ENCODE measurements around the gene U2SURP. TPM values are rescaled to one million over a fixed set of nuclear protein-coding genes. Genes with fewer than 3 reads are reported as not detected.
"Not testable (repeated sequence)": the region's sequence is repeated elsewhere in the genome, so short reads cannot be mapped to it uniquely, and the experiment has no call there.

The U2SURP gene
- total and polyA plus RNA-seq, 2 donors = 79.7 to 107 TPM

GRCh38 chr3:143014921-143015320 is 13.6 kb downstream of the U2SURP start:
- DNase-seq (ENCODE audit: low read depth in 6 of 9, low spot score in 9 of 9) = no peak
- Histone ChIP-seq H3K4me3 (ENCODE audit: low read length in 2 of 2) (no peak overlapping the region), H3K27ac (ENCODE audit: low read depth in 1 of 2, low read length in 1 of 2) (no peak overlapping the region), H3K9me3 (ENCODE audit: control insufficient read depth in 2 of 2, insufficient read depth in 1 of 2, low read length in 1 of 2) (no peaks in the 10 kb centered on the region), H3K27me3 (ENCODE audit: control insufficient read depth in 2 of 2, insufficient read depth in 1 of 2, low read length in 1 of 2) (no peaks in the 10 kb centered on the region), H3K36me3 (ENCODE audit: control insufficient read depth in 2 of 2, insufficient read depth in 2 of 2, low read length in 1 of 2) (peaks cover 10 to 45% of the 10 kb centered on the region in 2 donors), H3K4me1 (ENCODE audit: control insufficient read depth in 2 of 2, insufficient read depth in 2 of 2, low read length in 2 of 2) (no peaks in the 10 kb centered on the region)

GRCh38 chr3:143016321-143016972 is 15.1 kb downstream of the U2SURP start:
- H3K4me3 ChIP-seq (ENCODE audit: low read length in 2 of 2) = no peak overlapping the region
- H3K9me3 ChIP-seq (ENCODE audit: control insufficient read depth in 2 of 2, insufficient read depth in 1 of 2, low read length in 1 of 2) = no peaks in the 10 kb centered on the region
- peak in 1 of 9 donors; percentile 9 for DNase-seq (ENCODE audit: low read depth in 6 of 9, low spot score in 9 of 9)
- H3K36me3 ChIP-seq (ENCODE audit: control insufficient read depth in 2 of 2, insufficient read depth in 2 of 2, low read length in 1 of 2) = peaks cover 16 to 59% of the 10 kb centered on the region in 2 donors
- no peak overlapping the region for H3K27ac ChIP-seq (ENCODE audit: low read depth in 1 of 2, low read length in 1 of 2)
- no peaks in the 10 kb centered on the region for H3K4me1 ChIP-seq (ENCODE audit: control insufficient read depth in 2 of 2, insufficient read depth in 2 of 2, low read length in 2 of 2)
- whole genome bisulfite sequencing = 94% methylated on average over 3 of the region's 3 CpGs
- H3K27me3 ChIP-seq (ENCODE audit: control insufficient read depth in 2 of 2, insufficient read depth in 1 of 2, low read length in 1 of 2) = no peaks in the 10 kb centered on the region

GRCh38 chr3:143024351-143024960 is 23.1 kb downstream of the U2SURP start:
- no peak for DNase-seq (ENCODE audit: low read depth in 6 of 9, low spot score in 9 of 9)
- Histone ChIP-seq H3K9me3 (ENCODE audit: control insufficient read depth in 2 of 2, insufficient read depth in 1 of 2, low read length in 1 of 2) (no peaks in the 10 kb centered on the region), H3K27me3 (ENCODE audit: control insufficient read depth in 2 of 2, insufficient read depth in 1 of 2, low read length in 1 of 2) (no peaks in the 10 kb centered on the region), H3K27ac (ENCODE audit: low read depth in 1 of 2, low read length in 1 of 2) (no peak overlapping the region), H3K36me3 (ENCODE audit: control insufficient read depth in 2 of 2, insufficient read depth in 2 of 2, low read length in 1 of 2) (peaks cover 15 to 75% of the 10 kb centered on the region in 2 donors), H3K4me3 (ENCODE audit: low read length in 2 of 2) (no peak overlapping the region), H3K4me1 (ENCODE audit: control insufficient read depth in 2 of 2, insufficient read depth in 2 of 2, low read length in 2 of 2) (no peaks in the 10 kb centered on the region)
- 99% methylated on average over 4 of the region's 4 CpGs for WGBS

- Histone ChIP-seq H3K27ac (ENCODE audit: low read depth in 1 of 2, low read length in 1 of 2) (no peak overlapping the region), H3K4me1 (ENCODE audit: control insufficient read depth in 2 of 2, insufficient read depth in 2 of 2, low read length in 2 of 2) (no peaks in the 10 kb centered on the region), H3K4me3 (ENCODE audit: low read length in 2 of 2) (no peak overlapping the region), H3K36me3 (ENCODE audit: control insufficient read depth in 2 of 2, insufficient read depth in 2 of 2, low read length in 1 of 2) (peaks cover 13 to 87% of the 10 kb centered on the region in 2 donors), H3K27me3 (ENCODE audit: control insufficient read depth in 2 of 2, insufficient read depth in 1 of 2, low read length in 1 of 2) (no peaks in the 10 kb centered on the region), H3K9me3 (ENCODE audit: control insufficient read depth in 2 of 2, insufficient read depth in 1 of 2, low read length in 1 of 2) (no peaks in the 10 kb centered on the region)
- DNase-seq (ENCODE audit: low read depth in 6 of 9, low spot score in 9 of 9) = no peak
- 93% methylated on average over 2 of the region's 2 CpGs for WGBS
Observed at GRCh38 chr3:143031327-143031726, 30.0 kb downstream of the U2SURP start.

- DNase-seq (ENCODE audit: low read depth in 6 of 9, low spot score in 9 of 9); H3K27me3 ChIP-seq (ENCODE audit: control insufficient read depth in 2 of 2, insufficient read depth in 1 of 2, low read length in 1 of 2); H3K9me3 ChIP-seq (ENCODE audit: control insufficient read depth in 2 of 2, insufficient read depth in 1 of 2, low read length in 1 of 2); H3K27ac ChIP-seq (ENCODE audit: low read depth in 1 of 2, low read length in 1 of 2); H3K4me3 ChIP-seq (ENCODE audit: low read length in 2 of 2); H3K4me1 ChIP-seq (ENCODE audit: control insufficient read depth in 2 of 2, insufficient read depth in 2 of 2, low read length in 2 of 2): not testable (repeated sequence)
- peaks cover 18 to 90% of the 10 kb centered on the region in 2 donors for H3K36me3 ChIP-seq (ENCODE audit: control insufficient read depth in 2 of 2, insufficient read depth in 2 of 2, low read length in 1 of 2)
- 94% methylated on average over 4 of the region's 4 CpGs for WGBS
Observed at GRCh38 chr3:143031796-143032387, 30.5 kb downstream of the U2SURP start.

- 96% methylated on average over 3 of the region's 3 CpGs for WGBS
- Histone ChIP-seq H3K27me3 (ENCODE audit: control insufficient read depth in 2 of 2, insufficient read depth in 1 of 2, low read length in 1 of 2) (no peaks in the 10 kb centered on the region), H3K4me1 (ENCODE audit: control insufficient read depth in 2 of 2, insufficient read depth in 2 of 2, low read length in 2 of 2) (no peaks in the 10 kb centered on the region), H3K36me3 (ENCODE audit: control insufficient read depth in 2 of 2, insufficient read depth in 2 of 2, low read length in 1 of 2) (peaks cover 12 to 82% of the 10 kb centered on the region in 2 donors), H3K4me3 (ENCODE audit: low read length in 2 of 2) (no peak overlapping the region), H3K27ac (ENCODE audit: low read depth in 1 of 2, low read length in 1 of 2) (no peak overlapping the region), H3K9me3 (ENCODE audit: control insufficient read depth in 2 of 2, insufficient read depth in 1 of 2, low read length in 1 of 2) (no peaks in the 10 kb centered on the region)
- DNase-seq (ENCODE audit: low read depth in 6 of 9, low spot score in 9 of 9) = no peak
Observed at GRCh38 chr3:143035466-143036211, 34.3 kb downstream of the U2SURP start.

GRCh38 chr3:143036557-143036956 is 35.2 kb downstream of the U2SURP start:
- 94% methylated on average over 2 of the region's 2 CpGs for WGBS

GRCh38 chr3:143037867-143038266 is 36.5 kb downstream of the U2SURP start:
- H3K36me3 ChIP-seq (ENCODE audit: control insufficient read depth in 2 of 2, insufficient read depth in 2 of 2, low read length in 1 of 2) = peaks cover 8 to 71% of the 10 kb centered on the region in 2 donors
- DNase-seq (ENCODE audit: low read depth in 6 of 9, low spot score in 9 of 9) = no peak
- H3K4me3 ChIP-seq (ENCODE audit: low read length in 2 of 2) = no peak overlapping the region
- no peaks in the 10 kb centered on the region for H3K9me3 ChIP-seq (ENCODE audit: control insufficient read depth in 2 of 2, insufficient read depth in 1 of 2, low read length in 1 of 2)
- H3K27ac ChIP-seq (ENCODE audit: low read depth in 1 of 2, low read length in 1 of 2) = no peak overlapping the region
- H3K27me3 ChIP-seq (ENCODE audit: control insufficient read depth in 2 of 2, insufficient read depth in 1 of 2, low read length in 1 of 2) = no peaks in the 10 kb centered on the region
- 97% methylated on average over 2 of the region's 2 CpGs for WGBS
- H3K4me1 ChIP-seq (ENCODE audit: control insufficient read depth in 2 of 2, insufficient read depth in 2 of 2, low read length in 2 of 2) = no peaks in the 10 kb centered on the region

More at GRCh38 chr3:143036557-143036956, 35.2 kb downstream of the U2SURP start:
- DNase-seq (ENCODE audit: low read depth in 6 of 9, low spot score in 9 of 9) = no peak
- H3K36me3 ChIP-seq (ENCODE audit: control insufficient read depth in 2 of 2, insufficient read depth in 2 of 2, low read length in 1 of 2) = peaks cover 8 to 73% of the 10 kb centered on the region in 2 donors
- H3K27me3 ChIP-seq (ENCODE audit: control insufficient read depth in 2 of 2, insufficient read depth in 1 of 2, low read length in 1 of 2) = no peaks in the 10 kb centered on the region
- no peaks in the 10 kb centered on the region for H3K4me1 ChIP-seq (ENCODE audit: control insufficient read depth in 2 of 2, insufficient read depth in 2 of 2, low read length in 2 of 2)
- no peak overlapping the region for H3K27ac ChIP-seq (ENCODE audit: low read depth in 1 of 2, low read length in 1 of 2)
- H3K9me3 ChIP-seq (ENCODE audit: control insufficient read depth in 2 of 2, insufficient read depth in 1 of 2, low read length in 1 of 2) = no peaks in the 10 kb centered on the region
- no peak overlapping the region for H3K4me3 ChIP-seq (ENCODE audit: low read length in 2 of 2)

Measured in thymus (tissue), 11 donors.